Sigmoid colon (tissue), 4 donors: ENCODE results near the gene FANCM.

Source experiments
- EP300 ChIP-seq, 4 donors: sonication (generic); formaldehyde crosslinking; IDR thresholded peaks; one replicate each; pipeline ENCODE4 v1.6.1; 2017; ENCODE audit warnings: antibody characterized with exemption in 4 of 4
- POLR2A ChIP-seq, 2 donors: fragments of 450-650 bp; IDR thresholded peaks; one replicate each; pipeline ENCODE4 v1.6.1; 2016; ENCODE audit warnings: antibody characterized with exemption in 2 of 2, mild to moderate bottlenecking in 2 of 2, moderate library complexity in 2 of 2
- POLR2AphosphoS5 ChIP-seq, 4 donors: sonication (generic); formaldehyde crosslinking; IDR thresholded peaks; one replicate each; pipeline ENCODE4 v1.6.1; 2017; ENCODE audit warnings: antibody characterized with exemption in 4 of 4
- TF ChIP-seq, protein P1 (sequence below), 4 experiments: fragments of 450-650 bp in 3 of 4; fragments of 200-600 bp in 1 of 4; IDR thresholded peaks; one replicate each; pipeline ENCODE4 v1.5.1; 2016 to 2019; ENCODE audit warnings: antibody characterized with exemption in 4 of 4, mild to moderate bottlenecking in 3 of 4, moderate library complexity in 2 of 4

DNA sequence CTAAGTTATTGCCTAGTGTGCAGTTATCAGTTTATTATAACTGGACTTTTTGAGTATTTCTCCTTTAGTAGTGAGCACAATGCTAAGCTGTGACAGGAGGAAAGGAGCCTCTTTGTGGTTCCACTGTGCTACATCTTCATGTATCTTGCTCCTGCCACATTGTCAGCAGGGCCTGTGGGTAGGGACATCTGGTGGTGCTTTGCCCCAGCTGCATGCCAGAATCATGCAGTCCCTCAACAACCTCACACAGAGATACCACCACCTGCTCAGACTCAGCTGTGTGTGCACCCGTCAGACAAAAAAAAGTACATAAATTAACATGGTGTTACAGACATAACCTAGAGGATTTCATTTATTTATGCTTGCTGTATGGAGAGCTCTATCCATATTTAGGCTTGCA, 66.2 kb downstream of the FANCM start:
- TF ChIP-seq, protein P1, sequence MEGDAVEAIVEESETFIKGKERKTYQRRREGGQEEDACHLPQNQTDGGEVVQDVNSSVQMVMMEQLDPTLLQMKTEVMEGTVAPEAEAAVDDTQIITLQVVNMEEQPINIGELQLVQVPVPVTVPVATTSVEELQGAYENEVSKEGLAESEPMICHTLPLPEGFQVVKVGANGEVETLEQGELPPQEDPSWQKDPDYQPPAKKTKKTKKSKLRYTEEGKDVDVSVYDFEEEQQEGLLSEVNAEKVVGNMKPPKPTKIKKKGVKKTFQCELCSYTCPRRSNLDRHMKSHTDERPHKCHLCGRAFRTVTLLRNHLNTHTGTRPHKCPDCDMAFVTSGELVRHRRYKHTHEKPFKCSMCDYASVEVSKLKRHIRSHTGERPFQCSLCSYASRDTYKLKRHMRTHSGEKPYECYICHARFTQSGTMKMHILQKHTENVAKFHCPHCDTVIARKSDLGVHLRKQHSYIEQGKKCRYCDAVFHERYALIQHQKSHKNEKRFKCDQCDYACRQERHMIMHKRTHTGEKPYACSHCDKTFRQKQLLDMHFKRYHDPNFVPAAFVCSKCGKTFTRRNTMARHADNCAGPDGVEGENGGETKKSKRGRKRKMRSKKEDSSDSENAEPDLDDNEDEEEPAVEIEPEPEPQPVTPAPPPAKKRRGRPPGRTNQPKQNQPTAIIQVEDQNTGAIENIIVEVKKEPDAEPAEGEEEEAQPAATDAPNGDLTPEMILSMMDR (IDR thresholded peaks at IDR 0.05): no peak
- TF ChIP-seq POLR2A (IDR thresholded peaks at IDR 0.05) (no peak), EP300 (IDR thresholded peaks at IDR 0.05) (no peak), POLR2AphosphoS5 (IDR thresholded peaks at IDR 0.05) (no peak)
